ENCODE measurements around the gene AIDA. TPM values are rescaled to one million over a fixed set of nuclear protein-coding genes. Genes with fewer than 3 reads are reported as not detected.

AIDA gene
- polyA plus RNA-seq, 3 donors = 62.5 to 78.7 (median 75.7) TPM

DNA sequence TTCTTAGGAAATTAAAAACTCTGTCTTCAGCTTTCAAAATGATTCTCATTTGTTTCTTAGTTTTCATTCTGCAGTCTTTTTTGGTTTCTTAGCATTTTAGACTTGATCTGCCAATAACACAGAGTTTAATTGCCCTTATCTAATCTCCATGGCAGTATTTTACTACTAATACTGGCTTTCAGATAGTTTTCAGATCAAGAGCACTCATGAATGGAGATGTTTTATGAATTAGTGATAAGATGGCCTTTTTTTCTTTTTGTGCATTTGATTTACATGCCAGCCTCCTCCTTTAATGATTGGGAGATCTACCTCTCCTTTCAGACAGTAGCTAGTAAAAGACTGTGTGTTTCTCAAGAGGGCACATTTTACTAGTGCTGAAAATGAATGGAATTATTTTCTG lies 88.8 kb downstream of the AIDA start:
- no peak for DNase-seq (ENCODE audit: extremely low read depth in 1 of 11, low read depth in 9 of 11, low spot score in 4 of 11)

DNA sequence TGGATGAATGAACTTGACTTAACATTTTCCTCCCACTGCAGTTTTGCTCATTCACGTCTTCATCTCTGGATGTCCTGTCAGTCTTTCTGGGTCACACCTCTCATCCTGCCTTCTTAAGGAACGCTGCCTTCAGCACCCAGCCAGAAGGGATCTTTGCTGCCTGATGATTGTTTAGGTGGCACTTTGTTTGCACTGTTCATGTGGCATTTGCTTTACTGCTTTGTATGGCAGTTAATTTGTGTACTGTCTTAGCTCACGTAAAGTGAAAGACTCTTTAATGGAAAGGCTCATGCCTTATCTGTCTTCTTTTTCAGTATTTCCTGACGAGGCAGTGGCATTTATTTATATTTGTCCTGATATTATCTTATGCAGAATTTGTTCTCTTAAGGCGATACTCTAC lies 89.5 kb downstream of the AIDA start:
- DNase-seq (ENCODE audit: extremely low read depth in 1 of 11, low read depth in 9 of 11, low spot score in 4 of 11) = no peak

DNA sequence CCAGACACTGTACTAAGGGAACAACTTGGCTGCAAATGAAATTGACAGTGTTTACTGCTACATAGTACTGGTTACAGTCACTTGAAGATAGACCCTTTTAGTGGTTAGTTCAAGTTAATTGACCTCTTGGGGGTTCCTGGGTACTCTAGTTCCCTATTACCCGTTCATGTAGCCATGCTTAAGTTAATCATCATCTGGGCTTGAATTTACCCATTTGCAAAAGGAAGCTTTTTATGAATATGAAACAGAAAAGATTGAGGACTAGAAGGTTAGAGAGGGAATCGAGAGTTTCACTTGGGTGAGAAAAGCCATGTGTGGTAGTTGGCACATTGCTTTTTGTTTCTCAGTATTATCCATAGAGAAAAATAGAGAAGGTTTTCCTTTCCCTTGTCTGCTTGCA lies 91.7 kb downstream of the AIDA start:
- no peak for DNase-seq (ENCODE audit: extremely low read depth in 1 of 11, low read depth in 9 of 11, low spot score in 4 of 11)

DNA sequence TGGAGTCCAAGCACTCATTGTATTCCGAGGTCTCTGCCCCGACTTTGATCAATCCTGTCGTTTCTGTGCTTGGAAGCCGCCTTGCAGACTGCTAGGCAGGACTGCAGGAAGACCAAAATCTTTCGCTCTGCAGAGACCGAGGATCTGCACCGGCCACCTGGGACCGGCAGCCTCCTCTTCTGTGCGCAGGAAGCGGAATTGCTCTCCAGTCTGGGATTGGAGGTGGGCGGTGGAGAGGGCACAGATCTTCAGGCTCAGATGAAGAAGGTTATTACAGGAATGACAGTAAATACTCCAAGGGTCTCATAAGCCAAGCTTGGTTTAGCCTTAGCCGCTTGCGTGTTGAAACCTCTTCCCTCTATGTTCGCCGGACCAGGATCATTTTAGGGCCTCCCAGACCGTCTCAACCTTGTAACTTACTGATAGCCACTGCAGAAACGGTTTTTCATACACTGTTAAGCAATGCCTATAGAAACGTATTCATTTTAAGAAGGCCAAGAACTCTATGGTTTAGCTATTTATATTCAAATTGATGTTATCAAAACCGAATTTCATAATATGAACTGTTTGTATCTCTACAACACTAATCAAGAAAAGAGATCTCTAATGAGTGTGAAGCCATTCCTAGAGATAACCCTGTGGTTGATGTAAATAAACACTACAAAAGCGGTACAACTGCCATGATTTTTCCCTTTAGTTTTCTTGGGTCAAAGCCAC lies 93.3 kb downstream of the AIDA start:
- DNase-seq (ENCODE audit: extremely low read depth in 1 of 11, low read depth in 9 of 11, low spot score in 4 of 11) = peak in 3 of 11 donors; percentile 7 to 12 (median 11)

Other genes starting within 250 kb of the AIDA start
- gene HHIPL2, start 164.4 kb downstream of the AIDA start, polyA plus RNA-seq (ENCODE audit: insufficient read length in 3 of 3) = 1 to 10 TPM in 2 of 3 donors, under 1 TPM in 1; 0.50 to 1.2 (median 1.2) TPM
- 10 to 100 TPM; 14.4 to 17.6 (median 16.7) TPM for gene TAF1A, start 122.6 kb downstream of the AIDA start, polyA plus RNA-seq (ENCODE audit: insufficient read length in 3 of 3)
- 10 to 100 TPM; 59.2 to 80.7 (median 72.2) TPM for gene MIA3, start 94.4 kb downstream of the AIDA start, polyA plus RNA-seq (ENCODE audit: insufficient read length in 3 of 3)
- gene BROX, start 73 bp upstream of the AIDA start, polyA plus RNA-seq (ENCODE audit: insufficient read length in 3 of 3) = 10 to 100 TPM; 40.2 to 51.8 (median 49.1) TPM
- not detected for gene FAM177B, start 24.7 kb upstream of the AIDA start, polyA plus RNA-seq (ENCODE audit: insufficient read length in 3 of 3)
- gene DISP1, start 102.5 kb upstream of the AIDA start, polyA plus RNA-seq (ENCODE audit: insufficient read length in 3 of 3) = 10 to 100 TPM; 13.5 to 16.1 (median 14.7) TPM